Osteocyte (in vitro differentiated cells): ENCODE measurements around the gene LPCAT2. TPM values are rescaled to one million over a fixed set of nuclear protein-coding genes. Genes with fewer than 3 reads are reported as not detected.

ENCODE experiments used
- DNase-seq: peaks from one replicate; pipeline ENCODE4 v3.0.0; 2021; ENCODE audit warnings: mixed read lengths; ENCODE audit not compliant: unreplicated experiment; ENCODE audit errors: extremely low spot score
- H3K27ac Mint-ChIP-seq: one replicate; pipeline ENCODE4 v1.8.0; 2021; ENCODE audit warnings: mild to moderate bottlenecking, mixed read lengths; ENCODE audit not compliant: unreplicated experiment
- H3K27me3 Mint-ChIP-seq: one replicate; pipeline ENCODE4 v1.8.0; 2021; ENCODE audit warnings: mixed read lengths; ENCODE audit not compliant: unreplicated experiment
- H3K36me3 Mint-ChIP-seq: one replicate; pipeline ENCODE4 v1.8.0; 2021; ENCODE audit warnings: mixed read lengths; ENCODE audit not compliant: unreplicated experiment
- H3K4me1 Mint-ChIP-seq: one replicate; pipeline ENCODE4 v1.8.0; 2021; ENCODE audit warnings: mixed read lengths; ENCODE audit not compliant: unreplicated experiment
- H3K4me3 Mint-ChIP-seq: one replicate; pipeline ENCODE4 v1.8.0; 2021; ENCODE audit warnings: mild to moderate bottlenecking, moderate library complexity, mixed read lengths; ENCODE audit not compliant: unreplicated experiment
- H3K9me3 Mint-ChIP-seq: one replicate; pipeline ENCODE4 v1.8.0; 2021; ENCODE audit warnings: mixed read lengths; ENCODE audit not compliant: unreplicated experiment
- CTCF ChIP-seq: fragments of 200-600 bp; sonication (generic); IDR thresholded peaks from 2 replicates; pipeline ENCODE4 v1.5.0; 2021; ENCODE audit warnings: antibody characterized with exemption, mild to moderate bottlenecking, moderate library complexity
- total RNA-seq: library from RNA; stranded (reverse); gene quantifications from 2 replicates; pipeline ENCODE4 v1.2.1, GENCODE V29; 2021

The LPCAT2 gene
- total RNA-seq, 1 donor from 2014 or later = 9.6 TPM

DNA sequence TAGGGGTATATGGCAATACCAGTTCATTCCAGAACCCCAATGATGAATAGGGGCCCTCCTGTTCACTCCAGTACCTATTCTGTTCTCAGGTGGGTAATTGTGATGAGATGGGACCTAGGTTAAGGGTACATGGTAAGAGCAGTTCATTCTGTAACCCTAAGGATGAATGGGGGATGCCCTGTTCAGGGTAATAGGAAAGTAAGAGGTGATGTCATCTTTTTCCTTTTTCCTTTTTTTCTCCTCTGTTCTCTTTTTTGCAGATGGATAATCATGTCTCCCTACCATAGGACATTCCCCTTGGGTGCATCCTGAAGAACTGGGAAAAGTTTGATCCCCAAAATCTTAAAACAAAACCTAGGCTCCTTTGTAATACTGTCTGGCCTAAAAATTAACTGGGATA lies 121.9 kb downstream of the LPCAT2 start:
- Mint-ChIP-seq H3K4me1 (no peaks in the 10 kb centered on the region), H3K27ac (no peak overlapping the region), H3K9me3 (peaks cover 8% of the 10 kb centered on the region), H3K36me3 (no peaks in the 10 kb centered on the region), H3K27me3 (peaks cover 4% of the 10 kb centered on the region), H3K4me3 (no peak overlapping the region)
- DNase-seq = no peak
- TF ChIP-seq CTCF = no peak

GRCh38 chr16:55632259-55632658 lies 123.4 kb downstream of the LPCAT2 start:
- H3K27me3 Mint-ChIP-seq = peaks cover 8% of the 10 kb centered on the region
- TF ChIP-seq CTCF = no peak
- DNase-seq = no peak
- H3K36me3 Mint-ChIP-seq = no peaks in the 10 kb centered on the region
- no peak overlapping the region for H3K27ac Mint-ChIP-seq
- H3K4me1 Mint-ChIP-seq = no peaks in the 10 kb centered on the region
- no peak overlapping the region for H3K4me3 Mint-ChIP-seq
- H3K9me3 Mint-ChIP-seq = peaks cover 8% of the 10 kb centered on the region

GRCh38 chr16:55634193-55634592 lies 125.3 kb downstream of the LPCAT2 start:
- no peak for TF ChIP-seq CTCF
- Mint-ChIP-seq H3K27ac (no peak overlapping the region), H3K4me3 (no peak overlapping the region), H3K36me3 (no peaks in the 10 kb centered on the region), H3K27me3 (peaks cover 16% of the 10 kb centered on the region), H3K9me3 (peaks cover 8% of the 10 kb centered on the region), H3K4me1 (no peaks in the 10 kb centered on the region)
- DNase-seq = no peak

Other genes with a start within 250 kb of the LPCAT2 start
- 0.38 and 0.63 TPM in 2 replicates for gene IRX6, start 184.9 kb upstream of the LPCAT2 start, total RNA-seq
- 421 and 452 TPM in 2 replicates for gene MMP2, start 29.9 kb upstream of the LPCAT2 start, total RNA-seq
- gene CAPNS2, start 57.6 kb downstream of the LPCAT2 start, total RNA-seq = 0.35 and 0.37 TPM in 2 replicates
- not detected in 2 replicates for gene SLC6A2, start 146.9 kb downstream of the LPCAT2 start, total RNA-seq